ENCODE results near the gene RNF207. TPM values are rescaled to one million over a fixed set of nuclear protein-coding genes. Genes with fewer than 3 reads are reported as not detected.

The RNF207 gene
- total RNA-seq, 3 donors from 2014 or later, result 2.7 to 32.4 (median 29.9) TPM

DNA sequence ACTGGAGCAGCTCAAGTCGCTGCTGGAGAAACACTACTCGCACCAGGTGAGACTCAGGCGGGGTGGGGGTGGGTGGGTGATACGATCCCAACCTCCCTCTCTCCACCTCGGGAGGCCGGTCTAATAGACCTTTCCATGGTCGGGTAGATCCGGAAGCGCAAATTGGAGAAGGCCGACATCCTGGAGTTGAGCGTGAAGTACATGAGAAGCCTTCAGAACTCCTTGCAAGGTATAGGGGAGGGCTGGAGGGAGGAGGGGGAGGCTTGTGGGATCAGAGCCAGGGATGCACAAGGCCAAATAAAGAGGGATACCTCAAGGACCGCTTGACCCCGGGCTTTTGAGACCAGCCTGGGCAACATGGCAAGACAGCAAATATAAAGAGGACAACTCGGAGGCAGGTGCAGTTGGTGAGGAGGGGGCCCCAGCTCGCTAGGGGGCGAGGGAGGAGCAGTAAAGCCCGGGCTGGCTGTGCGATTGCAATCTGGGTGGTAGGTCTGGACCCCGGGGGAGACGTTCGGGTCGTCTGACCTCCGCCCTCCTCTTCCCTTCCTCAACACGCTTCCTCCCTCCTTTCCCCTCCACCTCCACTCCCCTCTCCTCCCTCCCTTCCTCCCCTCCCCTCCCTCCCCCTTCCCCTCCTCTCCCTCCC is 38.6 kb downstream of the RNF207 start:
- Histone ChIP-seq H3K9me3 (no peaks in the 10 kb centered on the region), H3K27ac (no peak overlapping the region), H3K4me3 (no peak overlapping the region), H3K27me3 (peaks cover 31 to 81% of the 10 kb centered on the region in 2 donors), H3K4me1 (peaks cover 8 to 10% of the 10 kb centered on the region in 2 donors), H3K36me3 (no peaks in the 10 kb centered on the region)
- intact Hi-C loops (cut with DNase I; ENCODE audit: low total_unique reads), result loop anchor here (2.0 kb wide), 1 partner anchor 96 kb away; no protein-coding TSS in a partner anchor
- TF ChIP-seq, protein P1, sequence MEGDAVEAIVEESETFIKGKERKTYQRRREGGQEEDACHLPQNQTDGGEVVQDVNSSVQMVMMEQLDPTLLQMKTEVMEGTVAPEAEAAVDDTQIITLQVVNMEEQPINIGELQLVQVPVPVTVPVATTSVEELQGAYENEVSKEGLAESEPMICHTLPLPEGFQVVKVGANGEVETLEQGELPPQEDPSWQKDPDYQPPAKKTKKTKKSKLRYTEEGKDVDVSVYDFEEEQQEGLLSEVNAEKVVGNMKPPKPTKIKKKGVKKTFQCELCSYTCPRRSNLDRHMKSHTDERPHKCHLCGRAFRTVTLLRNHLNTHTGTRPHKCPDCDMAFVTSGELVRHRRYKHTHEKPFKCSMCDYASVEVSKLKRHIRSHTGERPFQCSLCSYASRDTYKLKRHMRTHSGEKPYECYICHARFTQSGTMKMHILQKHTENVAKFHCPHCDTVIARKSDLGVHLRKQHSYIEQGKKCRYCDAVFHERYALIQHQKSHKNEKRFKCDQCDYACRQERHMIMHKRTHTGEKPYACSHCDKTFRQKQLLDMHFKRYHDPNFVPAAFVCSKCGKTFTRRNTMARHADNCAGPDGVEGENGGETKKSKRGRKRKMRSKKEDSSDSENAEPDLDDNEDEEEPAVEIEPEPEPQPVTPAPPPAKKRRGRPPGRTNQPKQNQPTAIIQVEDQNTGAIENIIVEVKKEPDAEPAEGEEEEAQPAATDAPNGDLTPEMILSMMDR (IDR thresholded peaks at IDR 0.05), result no peak
- TF ChIP-seq POLR2AphosphoS5 (IDR thresholded peaks at IDR 0.05), result no peak
- no peak for TF ChIP-seq POLR2A (IDR thresholded peaks at IDR 0.05)
- no peak for DNase-seq (ENCODE audit: low spot score in 2 of 2)

DNA sequence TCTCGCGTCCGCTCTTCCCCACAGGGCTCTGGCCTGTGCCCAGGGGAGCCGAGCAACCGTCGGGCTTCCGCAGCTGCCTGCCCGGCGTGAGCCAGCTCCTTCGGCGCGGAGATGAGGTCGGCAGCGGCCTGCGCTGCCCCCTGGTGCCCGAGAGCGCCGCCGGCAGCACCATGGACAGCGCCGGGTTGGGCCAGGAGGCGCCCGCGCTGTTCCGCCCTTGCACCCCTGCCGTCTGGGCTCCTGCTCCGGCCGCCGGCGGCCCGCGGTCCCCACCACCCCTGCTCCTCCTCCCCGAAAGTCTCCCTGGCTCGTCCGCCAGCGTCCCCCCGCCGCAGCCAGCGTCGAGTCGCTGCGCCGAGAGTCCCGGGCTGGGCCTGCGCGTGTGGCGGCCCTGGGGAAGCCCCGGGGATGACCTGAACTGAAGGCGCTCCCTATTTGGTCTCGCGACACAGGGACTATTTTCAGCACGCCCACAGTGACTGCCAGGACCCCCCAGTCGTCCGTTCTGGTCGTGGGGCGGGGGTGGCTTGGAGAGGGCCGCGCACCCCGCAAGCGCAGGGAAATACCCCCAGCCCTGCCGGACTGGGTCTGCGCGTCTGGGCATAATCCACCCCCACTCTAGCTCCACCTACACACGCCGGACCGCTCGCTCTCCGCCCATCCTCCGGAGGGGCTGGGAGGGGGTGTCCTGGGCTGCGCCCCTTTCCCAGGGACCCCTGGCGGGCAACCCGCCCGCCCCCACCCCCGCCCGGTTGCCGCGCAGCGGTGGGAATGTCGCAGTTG is 39.4 kb downstream of the RNF207 start:
- DNase-seq (ENCODE audit: low spot score in 2 of 2), result peak in 1 of 2 donors; percentile 75
- no peaks in the 10 kb centered on the region for H3K36me3 ChIP-seq
- no peak for TF ChIP-seq POLR2A (IDR thresholded peaks at IDR 0.05)
- TF ChIP-seq POLR2AphosphoS5 (IDR thresholded peaks at IDR 0.05), result peak; percentile 17 to 45 (median 26)
- TF ChIP-seq, protein P1 (IDR thresholded peaks at IDR 0.05), result peak; percentile 54 to 86 (median 55)
- no peak overlapping the region for H3K4me3 ChIP-seq
- H3K27me3 ChIP-seq, result peaks cover 31 to 83% of the 10 kb centered on the region in 2 donors
- no peak overlapping the region for H3K27ac ChIP-seq
- H3K9me3 ChIP-seq, result no peaks in the 10 kb centered on the region
- H3K4me1 ChIP-seq, result peaks cover 8 to 10% of the 10 kb centered on the region in 2 donors
- intact Hi-C loops (cut with DNase I; ENCODE audit: low total_unique reads), result loop anchor here (2.0 kb wide), 1 partner anchor 96 kb away; no protein-coding TSS in a partner anchor

DNA sequence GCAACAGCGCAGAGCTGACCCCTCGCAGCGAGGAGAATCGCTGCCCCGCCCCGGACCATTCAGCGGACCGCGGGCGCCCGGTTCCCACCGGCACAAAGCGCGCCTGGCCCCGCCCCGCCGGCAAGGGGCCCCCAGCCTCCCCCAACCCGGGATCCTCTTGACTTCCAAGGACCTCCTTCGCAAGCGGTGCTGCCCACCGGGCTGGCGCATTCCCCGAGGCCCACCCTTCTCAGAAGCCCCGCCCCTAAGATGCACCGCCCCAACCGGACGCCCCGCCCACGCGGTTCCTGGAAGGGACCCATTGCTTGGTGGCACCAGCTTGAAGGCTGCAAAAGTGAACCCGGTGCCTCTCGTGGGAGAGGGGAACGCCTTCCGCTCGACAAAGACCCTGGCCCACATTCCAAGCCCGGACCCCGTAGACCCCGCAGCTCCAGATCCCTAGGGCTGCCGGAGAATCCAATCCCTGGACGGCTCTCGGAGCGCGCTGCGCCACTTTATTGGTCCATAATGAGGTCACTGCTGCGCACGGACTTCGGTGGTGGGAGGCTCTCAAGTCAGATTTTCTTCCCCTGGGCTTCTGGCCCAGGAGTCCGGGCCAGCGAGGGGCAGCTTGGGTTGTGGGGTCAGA is 40.1 kb downstream of the RNF207 start:
- Histone ChIP-seq H3K27me3 (peaks cover 31 to 84% of the 10 kb centered on the region in 2 donors), H3K27ac (no peak overlapping the region), H3K36me3 (no peaks in the 10 kb centered on the region), H3K4me1 (peaks cover 8 to 10% of the 10 kb centered on the region in 2 donors), H3K4me3 (no peak overlapping the region), H3K9me3 (no peaks in the 10 kb centered on the region)
- TF ChIP-seq POLR2A (IDR thresholded peaks at IDR 0.05), result no peak
- TF ChIP-seq POLR2AphosphoS5 (IDR thresholded peaks at IDR 0.05), result no peak
- TF ChIP-seq, protein P1 (IDR thresholded peaks at IDR 0.05), result no peak
- intact Hi-C loops (cut with DNase I; ENCODE audit: low total_unique reads), result loop anchor here (2.0 kb wide), 1 partner anchor 95 kb away; no protein-coding TSS in a partner anchor
- DNase-seq (ENCODE audit: low spot score in 2 of 2), result no peak

DNA sequence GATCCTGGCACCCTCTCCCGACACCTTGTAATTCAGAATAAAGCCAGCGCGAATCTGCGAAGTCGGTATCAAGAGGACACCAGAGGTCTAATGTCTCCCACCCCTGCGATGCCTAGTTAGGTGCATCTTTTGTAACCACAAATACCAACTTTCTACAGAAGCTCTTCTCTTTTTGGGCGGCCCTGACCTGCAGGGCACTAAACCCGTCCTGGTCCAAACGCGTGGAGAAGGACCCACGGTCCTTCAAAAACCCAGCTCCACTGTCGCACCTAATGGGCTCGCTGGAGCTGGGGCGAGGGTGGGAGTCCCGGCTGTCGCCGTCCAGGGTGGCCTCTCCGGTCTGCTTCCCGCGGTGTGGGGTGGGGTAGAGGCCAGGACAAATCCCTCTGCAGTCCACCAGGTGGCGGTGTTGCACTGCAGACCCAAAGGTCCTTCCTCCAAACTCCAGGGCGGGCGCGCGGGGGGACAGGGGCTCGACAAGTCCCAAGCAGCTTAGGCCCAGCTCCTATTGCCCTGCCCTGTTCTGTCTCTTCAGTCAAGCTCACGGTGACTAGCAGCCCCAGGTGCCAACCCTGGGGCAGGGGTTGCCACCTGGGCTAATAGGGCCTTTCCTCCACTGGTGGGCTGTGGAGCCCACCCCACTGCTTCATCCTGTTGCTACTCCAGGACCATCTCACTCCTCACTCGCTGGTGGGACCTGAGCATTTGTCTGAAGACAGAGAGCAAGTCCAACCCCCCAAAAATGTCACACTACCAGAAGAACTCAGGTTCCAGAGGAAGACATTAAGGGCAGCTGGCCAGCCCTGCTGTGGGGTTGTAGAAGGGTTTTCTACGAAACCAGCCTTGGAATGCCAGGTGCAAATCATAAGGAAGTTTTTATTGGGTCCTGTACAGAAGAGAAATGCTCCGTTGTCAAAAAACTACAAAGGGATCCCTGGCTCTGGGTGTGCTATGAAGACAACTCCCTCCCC is 40.9 kb downstream of the RNF207 start:
- intact Hi-C loops (cut with DNase I; ENCODE audit: low total_unique reads), result no loop called here
- Histone ChIP-seq H3K9me3 (no peaks in the 10 kb centered on the region), H3K4me3 (no peak overlapping the region), H3K4me1 (peaks cover 8 to 10% of the 10 kb centered on the region in 2 donors), H3K27me3 (peaks cover 26 to 84% of the 10 kb centered on the region in 2 donors), H3K27ac (no peak overlapping the region), H3K36me3 (no peaks in the 10 kb centered on the region)
- no peak for TF ChIP-seq POLR2A (IDR thresholded peaks at IDR 0.05)
- TF ChIP-seq, protein P1 (IDR thresholded peaks at IDR 0.05), result peak; percentile 94 to 98 (median 97)
- peak; percentile 67 to 83 for DNase-seq (ENCODE audit: low spot score in 2 of 2)
